ENCODE results near the gene SLC37A4. TPM values are rescaled to one million over a fixed set of nuclear protein-coding genes. Genes with fewer than 3 reads are reported as not detected.

The SLC37A4 gene
- total RNA-seq, 1 experiment from 2014 or later, result 10.0 TPM

GRCh38 chr11:119011476-119012053 is 19.1 kb downstream of the SLC37A4 start:
- intact Hi-C loops (cut with micrococcal nuclease), result no loop called here
- TF ChIP-seq, protein P1, sequence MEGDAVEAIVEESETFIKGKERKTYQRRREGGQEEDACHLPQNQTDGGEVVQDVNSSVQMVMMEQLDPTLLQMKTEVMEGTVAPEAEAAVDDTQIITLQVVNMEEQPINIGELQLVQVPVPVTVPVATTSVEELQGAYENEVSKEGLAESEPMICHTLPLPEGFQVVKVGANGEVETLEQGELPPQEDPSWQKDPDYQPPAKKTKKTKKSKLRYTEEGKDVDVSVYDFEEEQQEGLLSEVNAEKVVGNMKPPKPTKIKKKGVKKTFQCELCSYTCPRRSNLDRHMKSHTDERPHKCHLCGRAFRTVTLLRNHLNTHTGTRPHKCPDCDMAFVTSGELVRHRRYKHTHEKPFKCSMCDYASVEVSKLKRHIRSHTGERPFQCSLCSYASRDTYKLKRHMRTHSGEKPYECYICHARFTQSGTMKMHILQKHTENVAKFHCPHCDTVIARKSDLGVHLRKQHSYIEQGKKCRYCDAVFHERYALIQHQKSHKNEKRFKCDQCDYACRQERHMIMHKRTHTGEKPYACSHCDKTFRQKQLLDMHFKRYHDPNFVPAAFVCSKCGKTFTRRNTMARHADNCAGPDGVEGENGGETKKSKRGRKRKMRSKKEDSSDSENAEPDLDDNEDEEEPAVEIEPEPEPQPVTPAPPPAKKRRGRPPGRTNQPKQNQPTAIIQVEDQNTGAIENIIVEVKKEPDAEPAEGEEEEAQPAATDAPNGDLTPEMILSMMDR (IDR thresholded peaks at IDR 0.05; ENCODE audit: unreplicated experiment), result no peak
- H3K4me3 Mint-ChIP-seq (ENCODE audit: unreplicated experiment), result no peak overlapping the region
- no peak overlapping the region for H3K27ac Mint-ChIP-seq (ENCODE audit: low read depth, unreplicated experiment)
- no peaks in the 10 kb centered on the region for H3K27me3 Mint-ChIP-seq (ENCODE audit: insufficient read depth, unreplicated experiment)
- BruUV-seq (replicated peaks), result no TSS peak
- H3K36me3 Mint-ChIP-seq (ENCODE audit: insufficient read depth, unreplicated experiment), result peaks cover 84% of the 10 kb centered on the region
- DNase-seq (ENCODE audit: unreplicated experiment), result no peak
- POLR2A ChIA-PET, result interaction anchor here (0.7 to 15.1 kb wide), 3 partner anchors 8 to 19 kb away, joined by 3 to 286 read pairs (median 3); partner anchors contain the start of genes CENATAC and SLC37A4
- no peaks in the 10 kb centered on the region for H3K9me3 Mint-ChIP-seq (ENCODE audit: unreplicated experiment)
- H3K4me1 Mint-ChIP-seq (ENCODE audit: insufficient read depth, unreplicated experiment), result peaks cover 14% of the 10 kb centered on the region
- CTCF ChIA-PET, result interaction anchor here (0.6 to 1.7 kb wide), 3 partner anchors 10 to 873 kb away, joined by 3 to 6 read pairs (median 3); no protein-coding TSS in a partner anchor

GRCh38 chr11:119006656-119007055 is 24.0 kb downstream of the SLC37A4 start:
- POLR2A ChIA-PET, result interaction anchor here (14.9 to 15.1 kb wide), 2 partner anchors 6 to 7 kb away, joined by 286 read pairs; partner anchors contain the start of genes CENATAC, RPS25 and TRAPPC4
- no peaks in the 10 kb centered on the region for H3K27me3 Mint-ChIP-seq (ENCODE audit: insufficient read depth, unreplicated experiment)
- H3K36me3 Mint-ChIP-seq (ENCODE audit: insufficient read depth, unreplicated experiment), result peaks cover 84% of the 10 kb centered on the region

DNA sequence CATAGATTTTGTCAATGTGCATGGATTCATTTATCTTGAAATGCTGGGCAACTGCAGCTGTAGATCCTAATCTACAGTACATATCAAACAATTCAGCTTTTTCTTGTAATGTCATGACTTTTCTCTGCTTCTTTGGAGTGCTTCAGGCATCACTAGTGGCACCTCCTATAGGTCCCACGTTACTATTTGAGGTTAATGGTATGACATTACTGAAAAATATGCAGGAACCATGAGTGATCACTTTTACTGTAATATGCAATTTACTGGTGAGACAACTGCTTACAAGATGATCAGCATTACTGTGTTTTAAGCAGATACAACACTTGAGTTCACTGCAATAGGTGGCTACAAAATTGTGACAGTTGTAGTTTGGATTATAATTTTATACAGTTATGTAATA is 29.8 kb downstream of the SLC37A4 start:
- no peaks in the 10 kb centered on the region for H3K27me3 Mint-ChIP-seq (ENCODE audit: insufficient read depth, unreplicated experiment)
- no TSS peak for BruUV-seq (replicated peaks)
- no peaks in the 10 kb centered on the region for H3K9me3 Mint-ChIP-seq (ENCODE audit: unreplicated experiment)
- ChIA-PET POLR2A (interaction anchor here (0.7 to 14.9 kb wide), 3 partner anchors 13 to 94 kb away, joined by 4 to 286 read pairs (median 4); partner anchors contain the start of genes RPS25 and TRAPPC4), CTCF (interaction anchor here (1.0 to 2.4 kb wide), 3 partner anchors 12 to 24 kb away, joined by 3 to 10 read pairs (median 3); no protein-coding TSS in a partner anchor)
- intact Hi-C loops (cut with micrococcal nuclease), result no loop called here
- H3K4me1 Mint-ChIP-seq (ENCODE audit: insufficient read depth, unreplicated experiment), result peaks cover 5% of the 10 kb centered on the region
- no peak overlapping the region for H3K4me3 Mint-ChIP-seq (ENCODE audit: unreplicated experiment)
- no peak overlapping the region for H3K27ac Mint-ChIP-seq (ENCODE audit: low read depth, unreplicated experiment)
- H3K36me3 Mint-ChIP-seq (ENCODE audit: insufficient read depth, unreplicated experiment), result peaks cover 70% of the 10 kb centered on the region
- no peak for DNase-seq (ENCODE audit: unreplicated experiment)
- TF ChIP-seq, protein P1 (IDR thresholded peaks at IDR 0.05; ENCODE audit: unreplicated experiment), result no peak

More at GRCh38 chr11:119006656-119007055, 24.0 kb downstream of the SLC37A4 start:
- H3K4me3 Mint-ChIP-seq (ENCODE audit: unreplicated experiment), result no peak overlapping the region
- H3K4me1 Mint-ChIP-seq (ENCODE audit: insufficient read depth, unreplicated experiment), result no peaks in the 10 kb centered on the region
- TF ChIP-seq, protein P1 (IDR thresholded peaks at IDR 0.05; ENCODE audit: unreplicated experiment), result no peak
- no TSS peak for BruUV-seq (replicated peaks)
- no peak overlapping the region for H3K27ac Mint-ChIP-seq (ENCODE audit: low read depth, unreplicated experiment)
- CTCF ChIA-PET, result no interaction called here
- intact Hi-C loops (cut with micrococcal nuclease), result no loop called here
- DNase-seq (ENCODE audit: unreplicated experiment), result no peak
- H3K9me3 Mint-ChIP-seq (ENCODE audit: unreplicated experiment), result no peaks in the 10 kb centered on the region

DNA sequence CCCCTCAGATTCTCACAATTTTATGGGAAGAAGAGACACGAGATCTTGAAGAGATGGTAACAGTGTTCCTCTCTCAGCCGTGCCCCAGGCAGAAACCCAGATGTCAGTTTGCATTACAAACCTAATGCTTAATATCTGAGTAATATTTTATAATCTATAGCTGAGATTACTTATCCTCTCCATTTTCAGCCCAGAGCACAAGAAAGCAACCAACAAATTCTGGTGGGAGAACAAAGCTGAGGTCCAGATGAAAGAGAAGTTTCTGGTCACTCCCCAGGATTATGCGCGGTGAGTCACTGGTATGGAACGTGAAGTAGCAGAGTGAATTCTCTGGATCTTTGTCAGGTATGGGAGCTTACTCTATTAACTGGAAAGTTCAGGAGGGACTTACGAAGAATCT is 31.9 kb downstream of the SLC37A4 start:
- peaks cover 5% of the 10 kb centered on the region for H3K4me1 Mint-ChIP-seq (ENCODE audit: insufficient read depth, unreplicated experiment)
- peak; percentile 77 for DNase-seq (ENCODE audit: unreplicated experiment)
- TF ChIP-seq, protein P1 (IDR thresholded peaks at IDR 0.05; ENCODE audit: unreplicated experiment), result no peak
- CTCF ChIA-PET, result interaction anchor here (0.7 to 2.4 kb wide), 4 partner anchors 10 to 27 kb away, joined by 3 to 10 read pairs (median 4); no protein-coding TSS in a partner anchor
- BruUV-seq (replicated peaks), result TSS peak; percentile 46
- POLR2A ChIA-PET, result interaction anchor here (0.6 to 14.9 kb wide), 19 partner anchors 10 to 415 kb away, joined by 3 to 286 read pairs (median 3); partner anchors contain the start of genes CBL, DDX6, RPS25 and TRAPPC4
- H3K36me3 Mint-ChIP-seq (ENCODE audit: insufficient read depth, unreplicated experiment), result peaks cover 49% of the 10 kb centered on the region
- intact Hi-C loops (cut with micrococcal nuclease), result no loop called here
- H3K27ac Mint-ChIP-seq (ENCODE audit: low read depth, unreplicated experiment), result peak overlapping the region; percentile 70
- no peaks in the 10 kb centered on the region for H3K27me3 Mint-ChIP-seq (ENCODE audit: insufficient read depth, unreplicated experiment)
- H3K9me3 Mint-ChIP-seq (ENCODE audit: unreplicated experiment), result no peaks in the 10 kb centered on the region
- H3K4me3 Mint-ChIP-seq (ENCODE audit: unreplicated experiment), result peak overlapping the region; percentile 95
